ENCODE measurements around the gene ALG12. TPM values are rescaled to one million over a fixed set of nuclear protein-coding genes. Genes with fewer than 3 reads are reported as not detected.

ALG12 gene
- total and polyA plus RNA-seq, 2 of the 4 experiments (the other 2 are of a cell fraction) = 7.2 to 10.9 TPM

- Histone ChIP-seq H3K4ac (ENCODE audit: low read depth, low read length) (peak overlapping the region; percentile 34; the same call in 1 of the 2 replicates), H3K36me3 (ENCODE audit: control insufficient read depth, insufficient read depth, low read length) (peaks cover 5% of the 10 kb centered on the region; the same call in 1 of the 2 replicates), H3K9ac (ENCODE audit: low read depth, low read length) (no peak overlapping the region), H3K4me3 (ENCODE audit: insufficient read depth, low read depth, low read length) (no peak overlapping the region), H3K23ac (ENCODE audit: low read depth, low read length) (no peak overlapping the region), H3K14ac (replicated peaks; ENCODE audit: low read depth, low read length) (no peak overlapping the region), H2AK9ac (replicated peaks; ENCODE audit: low read depth, low read length, poor library complexity) (peak overlapping the region; percentile 65), H4K8ac (ENCODE audit: low read depth in 2 of 2, low read length in 2 of 2) (no peak overlapping the region), H3K56ac (ENCODE audit: extremely low read depth, insufficient read depth, low read length) (no peak overlapping the region), H2BK5ac (ENCODE audit: low read depth, low read length, poor library complexity, severe bottlenecking) (no peak overlapping the region), H3K79me1 (ENCODE audit: low read depth in 1 of 2, low read length in 2 of 2) (peaks cover 4 to 7% of the 10 kb centered on the region in 2 experiments; a peak in 2 of 4 replicates), H3K27ac (ENCODE audit: insufficient read depth, low read length) (no peak overlapping the region), H3K9me1 (ENCODE audit: insufficient read depth, low read length) (peaks cover 14% of the 10 kb centered on the region), H3K4me2 (ENCODE audit: low read depth, low read length) (no peak overlapping the region), H3K27me3 (ENCODE audit: control insufficient read depth, insufficient read depth, low read length) (no peaks in the 10 kb centered on the region), H3K9me3 (ENCODE audit: control insufficient read depth, insufficient read depth, low read length) (no peaks in the 10 kb centered on the region), H2AFZ (replicated peaks; ENCODE audit: low read length, poor library complexity) (no peak overlapping the region), H4K5ac (ENCODE audit: low read depth, low read length) (no peak overlapping the region), H2AK5ac (ENCODE audit: low read depth, low read length) (peak overlapping the region; percentile 83), H2BK120ac (ENCODE audit: low read depth, low read length) (no peak overlapping the region), H4K91ac (ENCODE audit: insufficient read depth, low read depth, low read length) (no peak overlapping the region), H2BK15ac (ENCODE audit: low read depth, low read length) (no peak overlapping the region; the same call in 2 of the 3 replicates), H3K4me1 (ENCODE audit: control insufficient read depth, insufficient read depth, low read length) (peaks cover 28% of the 10 kb centered on the region), H4K20me1 (ENCODE audit: insufficient read depth, low read length) (peaks cover 13% of the 10 kb centered on the region), H3K18ac (ENCODE audit: low read depth, low read length) (no peak overlapping the region), H2BK20ac (ENCODE audit: low read depth, low read length) (no peak overlapping the region)
- dilution Hi-C loops (cut with HindIII; ENCODE audit: low sequenced_read_pairs, unreplicated experiment) (no loop called here), intact Hi-C loops (cut with micrococcal nuclease) (no loop called here), in situ Hi-C loops (cut with MboI; ENCODE audit: low sequenced_read_pairs) (no loop called here)
- ATAC-seq (ENCODE audit: low read depth) = no peak
- BruUV-seq (replicated peaks) = no TSS peak
- WGBS, 2 experiments (ENCODE audit: extremely low coverage in 2 of 2, insufficient read length in 1 of 2) = 100% methylated on average over 3 of the region's 20 CpGs; no CpG with 5 or more reads in 1 of the 2 experiments
- TF ChIP-seq NFE2L2 (IDR thresholded peaks at IDR 0.05; ENCODE audit: low read depth, low read length) (no peak), RCOR1 (IDR thresholded peaks at IDR 0.05; ENCODE audit: insufficient replicate concordance, low read length) (no peak), MAFK (IDR thresholded peaks at IDR 0.05; ENCODE audit: low read depth, low read length) (no peak), MXI1 (IDR thresholded peaks at IDR 0.05; ENCODE audit: borderline replicate concordance, low read depth, low read length) (no peak), CEBPB (IDR thresholded peaks at IDR 0.05; ENCODE audit: low read depth, low read length) (no peak), RAD21 (IDR thresholded peaks at IDR 0.05; ENCODE audit: low read length) (no peak), BHLHE40 (IDR thresholded peaks at IDR 0.05; ENCODE audit: low read depth, low read length) (no peak), FOS (IDR thresholded peaks at IDR 0.05; ENCODE audit: low read depth, low read length) (no peak), CTCF (conservative IDR thresholded peaks at IDR 0.05; ENCODE audit: low read depth, low read length) (no peak)
- DNase-seq = no peak
- CTCF ChIA-PET = no interaction called here
- POLR2A ChIA-PET (ENCODE audit: unreplicated experiment) = no interaction called here
Observed at GRCh38 chr22:49956914-49957825, 38.9 kb upstream of the ALG12 start.

Measured in IMR-90 (cell line).